Neural progenitor cell (in vitro differentiated cells): Measurements from ENCODE around the gene NDE1. TPM values are rescaled to one million over a fixed set of nuclear protein-coding genes. Genes with fewer than 3 reads are reported as not detected.

Source experiments
- DNase-seq: peaks from one replicate; pipeline ENCODE4 v3.0.0-alpha.2; 2016; ENCODE audit warnings: low spot score
- H2AFZ ChIP-seq: fragments of 200-600 bp; sonication (generic); replicated peaks from 2 replicates; pipeline ENCODE4 v1.6.1; 2016; ENCODE audit warnings: antibody characterized with exemption
- H3F3A ChIP-seq: fragments of 200-600 bp; sonication (generic); 2 replicates; pipeline ENCODE4 v1.6.1; 2016; ENCODE audit warnings: antibody characterized with exemption, low read depth
- H3K27ac ChIP-seq: fragments of 200-600 bp; sonication (generic); 2 replicates; pipeline ENCODE4 v1.5.1; 2016; ENCODE audit warnings: mild to moderate bottlenecking
- H3K27me3 ChIP-seq: fragments of 200-600 bp; sonication (generic); 2 replicates; pipeline ENCODE4 v1.6.1; 2016; ENCODE audit warnings: mild to moderate bottlenecking, moderate library complexity
- H3K36me3 ChIP-seq: fragments of 200-600 bp; sonication (generic); 2 replicates; pipeline ENCODE4 v1.5.1; 2016
- H3K4me1 ChIP-seq: fragments of 200-600 bp; sonication (generic); 2 replicates; pipeline ENCODE4 v1.6.1; 2016; ENCODE audit warnings: mixed run types
- H3K4me2 ChIP-seq: fragments of 200-600 bp; sonication (generic); 2 replicates; pipeline ENCODE4 v1.6.1; 2016
- H3K4me3 ChIP-seq: fragments of 200-600 bp; sonication (generic); 2 replicates; pipeline ENCODE4 v1.5.1; 2016
- H3K79me2 ChIP-seq: fragments of 200-600 bp; sonication (generic); 2 replicates; pipeline ENCODE4 v1.6.1; 2016; ENCODE audit warnings: low read depth
- H3K9ac ChIP-seq: fragments of 200-600 bp; sonication (generic); 2 replicates; pipeline ENCODE4 v1.6.1; 2016
- H3K9me3 ChIP-seq: fragments of 200-600 bp; sonication (generic); 2 replicates; pipeline ENCODE4 v1.5.1; 2016; ENCODE audit warnings: low read depth
- H4K20me1 ChIP-seq: fragments of 200-600 bp; sonication (generic); 2 replicates; pipeline ENCODE4 v1.6.1; 2016; ENCODE audit warnings: low read depth
- H3K27ac Mint-ChIP-seq: 3 replicates; pipeline ENCODE4 v1.8.0; 2021; ENCODE audit warnings: mixed read lengths
- H3K27me3 Mint-ChIP-seq: 2 replicates; pipeline ENCODE4 v1.8.0; 2022; ENCODE audit warnings: low read depth, mild to moderate bottlenecking, inconsistent platforms, moderate library complexity, mixed read lengths; ENCODE audit not compliant: insufficient read depth
- H3K36me3 Mint-ChIP-seq: 3 replicates; pipeline ENCODE4 v1.8.0; 2021; ENCODE audit warnings: mixed read lengths
- H3K4me1 Mint-ChIP-seq: 3 replicates; pipeline ENCODE4 v1.8.0; 2021; ENCODE audit warnings: mixed read lengths
- H3K4me3 Mint-ChIP-seq: 3 replicates; pipeline ENCODE4 v1.8.0; 2021; ENCODE audit warnings: mild to moderate bottlenecking, moderate library complexity, mixed read lengths
- H3K9me3 Mint-ChIP-seq: 3 replicates; pipeline ENCODE4 v1.8.0; 2020; ENCODE audit warnings: mixed read lengths
- CTCF ChIP-seq: fragments of 200-600 bp; sonication (generic); IDR thresholded peaks from 2 replicates; pipeline ENCODE4 v1.5.1; 2017; ENCODE audit warnings: antibody characterized with exemption, mild to moderate bottlenecking
- EZH2 ChIP-seq: fragments of 200-600 bp; sonication (generic); IDR thresholded peaks from 2 replicates; pipeline ENCODE4 v1.6.1; 2017; ENCODE audit warnings: antibody characterized with exemption, mild to moderate bottlenecking, moderate library complexity
- EZH2phosphoT487 ChIP-seq: fragments of 200-600 bp; sonication (generic); IDR thresholded peaks from 2 replicates; pipeline ENCODE4 v1.6.1; 2017; ENCODE audit warnings: antibody characterized with exemption
- total RNA-seq: library from RNA; depleted of rRNA; stranded (reverse); fragments of >200 nt; gene quantifications from 2 replicates; pipeline ENCODE4 v1.2.3, GENCODE V29; 2015; ENCODE audit warnings: low replicate concordance

Gene NDE1
- total RNA-seq, 1 donor from 2014 or later, result 85.3 TPM

GRCh38 chr16:15610369-15610871 lies 39.6 kb upstream of the NDE1 start:
- Histone ChIP-seq H3K27ac (no peak overlapping the region), H2AFZ (no peak overlapping the region), H3F3A (no peaks in the 10 kb centered on the region), H3K27me3 (no peaks in the 10 kb centered on the region), H3K9me3 (no peaks in the 10 kb centered on the region), H3K4me1 (no peaks in the 10 kb centered on the region), H3K79me2 (no peaks in the 10 kb centered on the region), H3K4me3 (no peak overlapping the region), H3K4me2 (no peak overlapping the region), H3K9ac (no peak overlapping the region), H4K20me1 (no peaks in the 10 kb centered on the region), H3K36me3 (no peaks in the 10 kb centered on the region)
- no peak overlapping the region for H3K4me3 Mint-ChIP-seq
- H3K36me3 Mint-ChIP-seq, result peaks cover 40% of the 10 kb centered on the region
- no peaks in the 10 kb centered on the region for H3K4me1 Mint-ChIP-seq
- no peaks in the 10 kb centered on the region for H3K9me3 Mint-ChIP-seq
- DNase-seq, result no peak
- TF ChIP-seq EZH2 (no peak), EZH2phosphoT487 (no peak), CTCF (no peak)
- peaks cover 6% of the 10 kb centered on the region for H3K27me3 Mint-ChIP-seq
- H3K27ac Mint-ChIP-seq, result no peak overlapping the region

GRCh38 chr16:15611610-15612009 lies 38.4 kb upstream of the NDE1 start:
- Histone ChIP-seq H3K4me3 (no peak overlapping the region), H3K27ac (no peak overlapping the region), H3K4me1 (no peaks in the 10 kb centered on the region), H4K20me1 (no peaks in the 10 kb centered on the region), H3K27me3 (no peaks in the 10 kb centered on the region), H2AFZ (no peak overlapping the region), H3F3A (no peaks in the 10 kb centered on the region), H3K79me2 (no peaks in the 10 kb centered on the region), H3K36me3 (no peaks in the 10 kb centered on the region), H3K9ac (no peak overlapping the region), H3K9me3 (no peaks in the 10 kb centered on the region), H3K4me2 (no peak overlapping the region)
- H3K27ac Mint-ChIP-seq, result no peak overlapping the region
- H3K27me3 Mint-ChIP-seq, result no peaks in the 10 kb centered on the region
- TF ChIP-seq CTCF, result no peak
- TF ChIP-seq EZH2phosphoT487, result no peak
- TF ChIP-seq EZH2, result no peak
- peaks cover 34% of the 10 kb centered on the region for H3K36me3 Mint-ChIP-seq
- no peak overlapping the region for H3K4me3 Mint-ChIP-seq
- H3K9me3 Mint-ChIP-seq, result no peaks in the 10 kb centered on the region
- DNase-seq, result no peak
- no peaks in the 10 kb centered on the region for H3K4me1 Mint-ChIP-seq

GRCh38 chr16:15613676-15614075 lies 36.4 kb upstream of the NDE1 start:
- H3F3A ChIP-seq, result no peaks in the 10 kb centered on the region
- no peak overlapping the region for H3K27ac ChIP-seq
- H3K27ac Mint-ChIP-seq, result no peak overlapping the region
- H3K36me3 ChIP-seq, result no peaks in the 10 kb centered on the region
- no peaks in the 10 kb centered on the region for H3K4me1 Mint-ChIP-seq
- TF ChIP-seq EZH2 (no peak), CTCF (no peak), EZH2phosphoT487 (no peak)
- H3K9me3 Mint-ChIP-seq, result no peaks in the 10 kb centered on the region
- peaks cover 39% of the 10 kb centered on the region for H3K36me3 Mint-ChIP-seq
- no peak overlapping the region for H3K9ac ChIP-seq
- peaks cover 2% of the 10 kb centered on the region for H3K27me3 Mint-ChIP-seq
- no peak for DNase-seq
- H4K20me1 ChIP-seq, result no peaks in the 10 kb centered on the region
- no peak overlapping the region for H3K4me2 ChIP-seq
- H3K79me2 ChIP-seq, result no peaks in the 10 kb centered on the region
- no peaks in the 10 kb centered on the region for H3K4me1 ChIP-seq
- no peaks in the 10 kb centered on the region for H3K9me3 ChIP-seq
- no peak overlapping the region for H3K4me3 ChIP-seq
- H3K4me3 Mint-ChIP-seq, result no peak overlapping the region
- no peak overlapping the region for H2AFZ ChIP-seq
- H3K27me3 ChIP-seq, result no peaks in the 10 kb centered on the region
